Thyroid gland (tissue), 4 donors: ENCODE results near the gene BGN. TPM values are rescaled to one million over a fixed set of nuclear protein-coding genes. Genes with fewer than 3 reads are reported as not detected.

Experiments used
- DNase-seq, 2 donors: peaks; one replicate each; pipeline ENCODE4 v3.0.0-alpha.2; 2019
- H3K27ac ChIP-seq, 3 donors: fragments of 200-600 bp; sonication (generic); 1 replicate in 2 of 3; 2 replicates in 1 of 3; pipeline ENCODE4 v1.5.1; 2016 to 2019; ENCODE audit warnings: mild to moderate bottlenecking in 1 of 3, moderate library complexity in 1 of 3
- H3K27me3 ChIP-seq: fragments of 200-600 bp; sonication (generic); one replicate; pipeline ENCODE4 v1.5.1; 2019
- H3K36me3 ChIP-seq, 2 donors: fragments of 200-600 bp; sonication (generic); one replicate each; pipeline ENCODE4 v1.5.1; 2016 to 2019
- H3K4me1 ChIP-seq, 2 donors: fragments of 200-600 bp; sonication (generic); one replicate each; pipeline ENCODE4 v1.5.1; 2017 to 2019
- H3K4me3 ChIP-seq, 3 donors: fragments of 200-600 bp; sonication (generic); replicated peaks in 1 of 3; 1 replicate in 2 of 3; 2 replicates in 1 of 3; pipeline ENCODE4 v1.5.1; 2016; ENCODE audit warnings: mild to moderate bottlenecking in 1 of 3
- H3K9me3 ChIP-seq: fragments of 200-600 bp; sonication (generic); one replicate; pipeline ENCODE4 v1.5.1; 2017
- CTCF ChIP-seq, 6 experiments: fragments of 200-600 bp in 3 of 6; fragments of 450-650 bp in 3 of 6; sonication (generic) in 3 of 6; IDR thresholded peaks; one replicate each; pipeline ENCODE4 v1.5.1; 2016 to 2019; ENCODE audit warnings: antibody characterized with exemption in 6 of 6, mild to moderate bottlenecking in 2 of 6, inconsistent platforms in 1 of 6, moderate library complexity in 1 of 6
- POLR2A ChIP-seq, 2 donors: fragments of 450-650 bp; IDR thresholded peaks; one replicate each; pipeline ENCODE4 v1.6.1; 2017; ENCODE audit warnings: antibody characterized with exemption in 2 of 2, mild to moderate bottlenecking in 2 of 2, moderate library complexity in 1 of 2
- WGBS, 2 donors: methylation state at CpG; one replicate each; pipeline ENCODE4 v1.1.5; 2017; 5-methylcytosine and 5-hydroxymethylcytosine counted together
- intact Hi-C: fragments of 100-400 bp; cut with DNase I; formaldehyde crosslinking; loops from one replicate; pipeline ENCODE4 v1.15.1; 2023
- total RNA-seq, 4 donors: library from RNA; depleted of rRNA; stranded (reverse); fragments of >200 nt; gene quantifications; one replicate each; pipeline ENCODE4 v1.2.3, GENCODE V29; 2016

The BGN gene
- total RNA-seq, 4 donors from 2014 or later, result 51.0 to 84.0 (median 68.6) TPM

GRCh38 chrX:153524234-153524633 lies 29.5 kb downstream of the BGN start:
- H3K27ac ChIP-seq, result no peak overlapping the region
- no peak overlapping the region for H3K4me3 ChIP-seq
- no peak for DNase-seq
- TF ChIP-seq POLR2A (IDR thresholded peaks at IDR 0.05), result no peak
- TF ChIP-seq CTCF (IDR thresholded peaks at IDR 0.05), result no peak
- no peaks in the 10 kb centered on the region for H3K27me3 ChIP-seq
- H3K4me1 ChIP-seq, result no peaks in the 10 kb centered on the region
- WGBS, 2 donors, result 94 to 98% methylated on average over 3 of the region's 3 CpGs
- no peaks in the 10 kb centered on the region for H3K36me3 ChIP-seq
- no peaks in the 10 kb centered on the region for H3K9me3 ChIP-seq
- intact Hi-C loops, result no loop called here

GRCh38 chrX:153525451-153525850 lies 30.7 kb downstream of the BGN start:
- intact Hi-C loops, result no loop called here
- no peak for DNase-seq
- no CpG with 5 or more reads among the region's 6 CpGs for WGBS, 2 donors
- Histone ChIP-seq H3K27ac (no peak overlapping the region), H3K9me3 (no peaks in the 10 kb centered on the region), H3K4me1 (no peaks in the 10 kb centered on the region), H3K4me3 (no peak overlapping the region), H3K27me3 (no peaks in the 10 kb centered on the region), H3K36me3 (no peaks in the 10 kb centered on the region)
- TF ChIP-seq POLR2A (IDR thresholded peaks at IDR 0.05), result no peak
- TF ChIP-seq CTCF (IDR thresholded peaks at IDR 0.05), result no peak

GRCh38 chrX:153526042-153526441 lies 31.3 kb downstream of the BGN start:
- 69 to 85% methylated on average over 3 to 4 of the region's 7 CpGs for WGBS, 2 donors

GRCh38 chrX:153526801-153527200 lies 32.0 kb downstream of the BGN start:
- TF ChIP-seq POLR2A (IDR thresholded peaks at IDR 0.05) (no peak), CTCF (IDR thresholded peaks at IDR 0.05) (no peak)
- intact Hi-C loops, result no loop called here
- Histone ChIP-seq H3K4me1 (no peaks in the 10 kb centered on the region), H3K9me3 (no peaks in the 10 kb centered on the region), H3K4me3 (no peak overlapping the region), H3K27me3 (no peaks in the 10 kb centered on the region), H3K27ac (no peak overlapping the region), H3K36me3 (no peaks in the 10 kb centered on the region)
- 59% methylated on average over 10 of the region's 10 CpGs; no CpG with 5 or more reads in 1 of the 2 donors for WGBS, 2 donors
- no peak for DNase-seq

More at GRCh38 chrX:153526042-153526441, 31.3 kb downstream of the BGN start:
- TF ChIP-seq POLR2A (IDR thresholded peaks at IDR 0.05) (no peak), CTCF (IDR thresholded peaks at IDR 0.05) (no peak)
- H3K27me3 ChIP-seq, result no peaks in the 10 kb centered on the region
- DNase-seq, result no peak
- no peaks in the 10 kb centered on the region for H3K4me1 ChIP-seq
- H3K9me3 ChIP-seq, result no peaks in the 10 kb centered on the region
- no peak overlapping the region for H3K4me3 ChIP-seq
- H3K36me3 ChIP-seq, result no peaks in the 10 kb centered on the region
- intact Hi-C loops, result no loop called here
- H3K27ac ChIP-seq, result no peak overlapping the region

GRCh38 chrX:153527208-153527607 lies 32.4 kb downstream of the BGN start:
- Histone ChIP-seq H3K9me3 (no peaks in the 10 kb centered on the region), H3K36me3 (no peaks in the 10 kb centered on the region), H3K4me3 (no peak overlapping the region), H3K4me1 (no peaks in the 10 kb centered on the region), H3K27ac (no peak overlapping the region), H3K27me3 (no peaks in the 10 kb centered on the region)
- intact Hi-C loops, result no loop called here
- no peak for DNase-seq
- WGBS, 2 donors, result 56 to 79% methylated on average over 5 to 6 of the region's 15 CpGs
- TF ChIP-seq POLR2A (IDR thresholded peaks at IDR 0.05) (no peak), CTCF (IDR thresholded peaks at IDR 0.05) (no peak)
